Muscle of back (tissue), 11 donors: ENCODE data around the gene GTF2F2. TPM values are rescaled to one million over a fixed set of nuclear protein-coding genes. Genes with fewer than 3 reads are reported as not detected.
A peak's percentile ranks its signal among the peaks of the same experiment; 100 is the strongest.
"Not testable (repeated sequence)": the region's sequence is repeated elsewhere in the genome, so short reads cannot be mapped to it uniquely, and the experiment has no call there.

Source experiments
- DNase-seq, 3 donors: peaks; one replicate each; pipeline versions ENCODE4 v3.0.0 to v3.0.0-alpha.2; 2013
- polyA plus RNA-seq, 10 donors: library from polyadenylated mRNA; unstranded; fragments of 120-200 nt; gene quantifications; one replicate each; pipeline ENCODE4 v1.2.1, GENCODE V29; 2013; ENCODE audit not compliant: insufficient read length in 10 of 10

GTF2F2 gene
- polyA plus RNA-seq, 10 donors: 17.0 to 21.1 (median 19.2) TPM

DNA sequence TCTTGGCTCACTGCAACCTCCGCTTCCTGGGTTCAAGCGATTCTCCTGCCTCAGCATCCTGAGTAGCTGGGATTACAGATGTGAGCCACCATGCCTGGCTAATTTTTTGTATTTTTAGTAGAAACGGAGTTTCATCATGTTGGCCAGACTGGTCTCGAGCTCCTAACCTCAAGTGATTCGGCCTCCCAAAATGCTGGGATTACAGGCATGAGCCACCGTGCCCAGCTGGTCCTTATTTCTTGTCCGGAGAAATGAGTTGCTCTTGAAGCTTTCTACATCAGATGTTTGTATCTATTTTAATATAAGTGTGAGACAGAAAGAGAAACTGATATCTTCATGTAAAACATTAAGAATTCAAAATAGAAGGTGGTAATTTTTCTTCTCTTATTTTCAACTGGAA, 124.4 kb downstream of the GTF2F2 start:
- not testable (repeated sequence) for DNase-seq

DNA sequence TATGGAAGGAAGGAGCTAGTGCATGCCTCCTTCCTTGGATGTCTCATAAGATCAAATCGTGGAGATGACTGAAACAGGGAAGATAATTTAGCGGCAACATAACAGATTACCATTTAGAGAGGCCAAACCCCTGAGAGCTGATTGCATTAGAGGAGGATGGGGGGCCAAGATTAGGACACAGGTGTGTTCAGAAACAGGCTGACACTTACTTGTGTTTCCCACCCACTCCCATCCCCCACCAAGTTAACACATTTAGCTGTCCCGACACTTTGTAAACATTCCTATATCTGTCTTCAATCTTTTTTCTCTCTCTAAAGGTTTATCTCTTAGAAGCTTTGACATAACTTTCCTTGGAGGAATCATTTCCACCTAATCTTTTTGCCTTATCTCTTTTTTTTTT, 129.4 kb downstream of the GTF2F2 start:
- DNase-seq: no peak

DNA sequence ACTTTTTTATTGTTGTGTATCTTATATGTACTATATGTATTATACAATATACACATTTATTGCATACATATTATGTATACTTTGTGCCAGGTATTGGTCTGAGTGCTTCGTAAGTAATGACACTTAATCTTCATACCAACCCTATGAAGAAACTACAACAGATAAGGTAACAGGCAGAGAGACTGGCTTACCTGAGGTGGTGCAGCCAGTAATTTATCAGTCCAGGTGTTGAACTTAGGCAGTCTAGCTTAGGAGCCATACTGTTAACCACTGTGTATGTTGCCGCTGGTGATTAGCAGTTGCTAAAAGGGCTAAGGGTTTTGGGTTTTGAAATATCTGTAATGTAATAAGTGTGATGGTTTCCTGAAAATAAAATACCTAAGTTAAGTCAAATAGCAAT, 134.1 kb downstream of the GTF2F2 start:
- no peak for DNase-seq

DNA sequence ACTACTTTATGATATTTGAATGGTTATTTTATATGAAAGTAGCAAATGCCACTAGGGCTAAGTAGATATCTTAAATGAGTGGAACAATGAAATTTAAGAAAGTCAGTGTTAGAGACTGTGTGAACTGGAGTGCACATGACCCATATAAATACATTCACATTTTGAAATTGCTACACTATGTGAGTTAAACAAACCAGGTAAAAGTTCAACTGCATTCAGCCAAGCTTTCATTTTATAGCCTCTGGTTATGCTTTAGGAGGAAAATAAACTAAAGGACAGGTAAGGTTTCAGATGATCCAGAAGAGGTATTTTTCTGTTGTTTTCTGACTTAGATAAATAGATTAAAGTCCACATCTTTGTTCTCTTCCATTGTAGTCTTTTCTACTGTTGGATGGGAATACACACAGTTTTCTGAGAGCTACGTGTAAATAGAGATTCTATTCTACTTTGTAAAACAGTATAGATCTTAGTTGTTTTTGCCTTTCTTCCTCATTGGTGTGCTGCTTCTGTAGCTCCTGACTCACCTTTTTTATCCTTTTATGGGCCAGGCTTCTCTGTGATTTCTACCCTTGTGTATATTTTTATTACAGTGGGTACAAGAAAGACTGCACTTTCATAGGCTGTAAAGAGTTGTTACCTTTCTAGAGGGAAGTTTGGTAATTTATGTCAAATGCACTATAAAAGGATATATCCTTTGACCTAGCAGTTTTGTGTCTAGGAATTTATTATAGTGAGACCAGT, 135.1 kb downstream of the GTF2F2 start:
- no peak for DNase-seq

DNA sequence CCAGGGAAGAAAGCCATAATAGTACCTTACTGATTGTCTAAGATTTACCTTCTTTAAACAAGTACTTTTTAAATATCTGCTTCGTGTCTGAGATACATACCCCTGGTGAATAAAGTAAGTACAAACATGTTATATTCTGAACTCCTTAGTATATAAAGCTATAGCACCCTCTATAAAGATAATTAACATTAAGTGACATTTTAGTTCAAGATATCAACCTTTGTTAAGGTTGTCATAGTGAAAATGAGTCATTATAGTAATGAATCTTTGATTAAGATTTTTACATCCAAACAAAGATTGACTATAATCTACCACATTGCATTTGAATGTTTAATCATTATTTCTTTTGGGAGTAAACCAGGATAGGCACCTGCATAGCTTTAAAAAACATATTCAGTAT, 135.9 kb downstream of the GTF2F2 start:
- DNase-seq: no peak

DNA sequence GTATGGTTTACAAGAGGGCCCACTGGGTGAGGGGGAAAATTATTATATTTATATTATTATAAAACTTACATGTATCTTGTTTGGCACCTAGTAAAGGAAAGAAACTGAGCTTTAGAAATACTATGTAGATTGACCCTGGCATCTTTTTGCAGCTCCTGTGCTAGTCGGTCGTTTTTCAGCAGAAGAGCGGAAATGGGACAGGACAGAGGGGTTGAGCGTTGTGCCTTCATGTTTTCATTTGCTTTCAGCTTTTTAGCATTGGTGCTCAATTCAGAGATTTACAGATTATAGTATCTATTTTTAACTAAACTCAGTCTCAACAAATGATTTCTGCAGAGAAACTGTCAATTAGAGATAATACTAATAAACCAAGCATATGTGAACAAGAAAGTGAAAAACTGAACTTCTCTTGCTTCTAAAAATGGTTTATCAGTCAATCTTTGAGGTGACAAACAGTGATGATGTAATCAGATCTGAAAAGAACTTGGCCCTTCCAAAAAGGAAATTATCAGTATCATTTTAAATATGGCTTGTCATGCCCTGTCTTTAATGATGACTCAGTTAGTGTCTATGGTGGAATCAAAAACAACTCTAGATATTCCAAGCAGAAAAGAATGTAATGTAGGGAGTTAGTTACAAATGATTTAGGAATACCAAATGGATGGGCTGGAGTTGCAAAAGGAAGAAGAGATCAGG, 137.5 kb downstream of the GTF2F2 start:
- DNase-seq: no peak

DNA sequence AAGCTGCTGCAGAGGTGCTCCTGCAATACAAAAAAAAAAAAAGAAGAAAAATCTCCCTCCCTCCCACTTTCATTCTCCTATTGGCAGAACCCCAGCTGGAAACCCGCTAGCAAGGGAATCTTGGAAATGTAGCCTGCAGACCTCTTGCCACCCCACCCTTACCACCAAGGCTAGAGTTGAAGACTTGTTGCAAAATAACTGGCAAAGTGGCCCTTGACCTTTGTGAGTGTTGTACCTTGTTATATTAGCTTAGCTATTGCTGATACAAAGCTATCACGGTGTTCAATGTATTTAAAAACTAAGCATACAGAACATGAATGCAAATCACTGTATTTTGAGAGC, 138.0 kb downstream of the GTF2F2 start:
- DNase-seq: no peak

DNA sequence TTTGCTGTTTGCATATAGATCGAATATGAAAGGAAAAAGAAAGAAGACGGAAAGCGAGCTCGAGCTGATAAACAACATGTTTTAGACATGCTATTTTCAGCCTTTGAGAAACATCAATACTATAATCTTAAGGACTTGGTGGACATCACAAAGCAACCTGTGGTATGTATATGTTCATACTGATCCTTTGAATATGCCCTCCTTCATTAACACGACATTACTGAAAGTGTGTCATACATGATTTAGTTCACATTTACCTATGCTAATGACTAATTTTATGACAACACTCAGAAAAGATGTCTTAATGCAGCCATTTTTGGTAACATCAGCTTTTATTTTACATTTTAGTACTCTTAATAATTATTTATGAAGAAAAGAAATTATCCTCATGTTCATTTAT, 146.9 kb downstream of the GTF2F2 start:
- DNase-seq: no peak

DNA sequence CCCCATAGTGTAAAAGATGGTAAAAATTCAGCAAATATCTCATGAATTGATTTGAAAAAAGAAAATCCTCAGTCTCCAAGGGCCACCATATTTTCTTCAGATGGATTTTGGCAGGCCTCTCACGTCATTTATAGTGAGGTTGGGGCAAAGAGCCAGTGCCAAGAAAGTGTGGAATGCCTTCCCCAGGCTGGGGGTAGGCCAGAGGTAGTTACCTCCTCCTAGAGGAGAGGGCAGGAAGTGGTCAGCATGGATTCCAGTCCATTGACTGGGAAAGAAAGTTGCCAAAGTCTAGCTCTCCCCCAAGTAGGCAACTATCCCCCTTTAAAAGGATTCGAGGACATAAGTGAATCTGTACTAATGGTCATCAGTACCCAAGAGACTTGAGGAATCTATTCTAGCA, 148.9 kb downstream of the GTF2F2 start:
- DNase-seq: no peak

DNA sequence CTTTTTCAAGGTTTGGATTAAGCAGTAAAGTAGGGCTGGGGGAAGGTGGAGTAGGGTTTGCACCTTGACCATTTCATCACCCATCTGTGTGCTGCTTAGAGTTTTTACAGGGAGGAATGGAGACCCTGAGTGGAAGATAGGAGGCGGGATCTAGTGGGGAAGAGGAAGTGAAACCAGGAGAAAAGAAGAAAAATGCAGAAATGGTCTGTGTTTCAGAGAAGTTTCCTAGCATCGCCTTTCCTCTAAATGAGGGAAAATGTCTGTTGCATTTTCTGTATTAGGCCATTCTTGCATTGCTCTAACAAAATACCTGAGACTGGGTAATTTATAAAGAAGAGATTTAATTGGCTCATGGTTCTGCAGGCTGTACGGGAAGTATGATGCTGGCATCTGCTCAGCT, 156.6 kb downstream of the GTF2F2 start:
- no peak for DNase-seq

DNA sequence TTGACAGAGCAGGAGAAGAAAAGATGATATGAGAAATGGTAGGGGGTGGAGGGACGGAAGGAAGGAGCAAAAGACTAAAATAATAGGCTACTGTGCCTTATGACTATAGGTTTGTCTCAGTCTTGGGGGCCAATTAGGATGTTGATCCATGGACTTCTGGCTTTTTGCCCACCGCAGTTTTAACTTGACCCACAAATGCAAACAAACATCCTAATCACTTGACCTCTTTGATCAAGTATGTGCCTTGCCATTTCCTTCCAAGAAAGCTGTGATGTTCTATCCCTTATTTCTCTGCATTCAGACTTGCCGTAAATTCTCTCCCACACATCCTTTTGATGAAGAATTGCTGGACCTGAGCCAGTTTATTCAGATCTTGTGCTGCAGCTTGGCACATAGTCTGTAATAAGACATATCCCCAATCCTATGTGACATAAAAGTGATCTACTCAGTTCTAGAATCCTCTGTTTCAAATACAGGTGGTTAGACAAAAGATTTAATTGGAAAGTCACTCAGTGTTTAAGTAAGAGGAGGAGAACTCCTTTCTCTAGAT, 157.9 kb downstream of the GTF2F2 start:
- no peak for DNase-seq

DNA sequence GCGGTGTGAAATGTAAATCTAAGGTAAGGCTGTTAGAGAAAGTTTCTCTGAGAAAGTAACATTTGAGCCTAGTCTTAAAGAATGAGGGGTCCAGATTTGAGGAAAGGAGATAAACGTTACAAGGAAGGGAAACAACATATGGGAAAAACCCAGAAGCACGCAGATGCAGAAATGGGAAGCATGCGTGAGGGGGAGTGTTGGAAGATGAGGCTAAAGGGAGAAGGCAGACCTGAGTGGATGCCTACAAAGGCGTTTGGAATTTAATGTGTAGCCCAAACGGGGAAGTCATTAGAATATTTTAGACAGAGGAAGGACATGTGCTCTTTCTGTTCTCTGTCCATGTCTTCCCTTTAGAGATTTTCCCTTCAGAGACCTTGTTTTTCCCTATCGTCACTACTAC, 159.7 kb downstream of the GTF2F2 start:
- no peak for DNase-seq

DNA sequence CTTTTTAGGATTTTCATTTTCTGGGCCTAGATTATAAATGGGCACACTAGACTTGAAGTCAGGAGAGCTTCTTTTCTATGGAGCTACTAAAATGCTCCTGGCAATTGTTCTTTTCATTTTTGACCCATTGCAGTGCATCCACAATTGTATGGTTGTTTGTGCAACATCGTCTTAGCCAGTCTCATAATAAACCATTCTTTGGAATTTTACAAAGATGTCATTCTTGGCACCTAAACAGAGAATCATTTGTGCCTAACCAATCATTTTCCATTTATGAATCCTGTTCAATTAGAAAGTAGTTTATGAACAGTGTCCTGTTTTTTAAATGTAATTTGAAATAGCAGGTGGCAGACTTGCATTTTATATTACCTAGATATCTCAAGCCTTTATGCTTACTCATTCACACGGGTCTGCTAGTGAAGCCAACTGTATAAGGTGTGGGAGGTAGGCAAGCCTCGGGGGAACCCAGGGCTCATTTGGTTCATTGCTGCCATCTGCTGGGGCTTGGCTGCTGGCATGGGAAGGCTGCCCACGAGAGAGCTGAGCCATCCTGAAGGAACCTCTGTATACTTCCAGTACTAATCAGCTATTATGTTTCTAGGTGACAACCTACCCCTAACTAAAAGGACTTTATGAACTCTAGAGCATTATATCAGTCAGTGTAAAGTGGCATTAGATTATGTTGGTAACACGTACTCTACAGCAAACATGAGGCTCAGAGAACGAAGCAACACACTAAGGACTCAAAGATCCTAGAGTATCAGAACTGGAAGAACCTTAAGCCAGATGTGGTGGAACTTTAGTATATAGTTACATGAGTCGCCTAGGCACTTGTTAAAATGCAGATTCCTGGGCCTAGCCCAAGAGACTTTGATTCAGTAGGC, 160.7 kb downstream of the GTF2F2 start:
- peak; percentile 33 to 38 (median 36) for DNase-seq

DNA sequence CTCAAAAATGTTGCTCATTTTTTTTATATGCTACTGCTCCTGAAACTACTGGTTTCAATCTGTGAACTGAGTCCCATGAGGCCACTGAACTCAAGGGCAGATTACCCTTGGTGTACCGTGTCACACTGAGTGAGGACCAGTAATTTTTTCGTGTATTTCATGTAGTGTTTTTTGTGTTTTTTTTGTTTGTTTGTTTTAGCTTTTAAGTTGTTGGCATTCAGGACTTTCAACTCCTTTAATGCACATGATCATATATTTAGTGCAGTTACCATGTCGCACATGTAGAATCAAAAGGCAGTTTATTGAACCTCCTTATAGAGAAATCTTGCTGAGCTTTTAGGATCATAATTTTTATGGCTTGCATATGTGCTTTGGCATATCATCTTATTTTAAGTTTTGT, 162.7 kb downstream of the GTF2F2 start:
- DNase-seq: no peak

DNA sequence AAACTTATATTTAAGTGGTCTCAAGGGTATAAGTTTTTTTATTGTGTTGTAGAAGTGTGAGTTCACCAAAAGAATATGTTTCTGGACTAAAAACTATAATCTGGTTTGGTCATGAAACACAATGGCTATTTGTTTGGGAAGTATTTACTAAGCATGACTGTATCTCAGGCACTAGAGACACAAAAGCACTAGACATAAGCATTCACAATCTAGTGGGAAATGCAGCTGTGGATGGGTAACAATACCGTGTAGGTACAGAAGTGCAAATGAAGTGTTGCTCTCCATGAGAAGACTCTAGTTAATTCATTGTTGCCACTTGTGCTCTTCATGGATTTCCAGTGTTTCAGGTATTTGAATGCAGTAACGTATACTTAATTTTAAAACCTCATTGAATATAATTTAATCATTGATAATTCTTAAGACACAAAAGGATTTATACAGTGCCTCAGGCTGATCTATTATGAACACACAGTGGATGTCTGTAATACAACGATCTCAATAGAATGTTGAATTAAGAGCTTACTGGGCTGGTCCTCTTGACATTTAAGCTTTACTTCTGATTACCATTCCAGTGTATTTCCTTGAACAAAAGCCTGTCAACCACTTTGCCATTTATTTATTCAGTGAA, 169.7 kb downstream of the GTF2F2 start:
- DNase-seq: no peak

DNA sequence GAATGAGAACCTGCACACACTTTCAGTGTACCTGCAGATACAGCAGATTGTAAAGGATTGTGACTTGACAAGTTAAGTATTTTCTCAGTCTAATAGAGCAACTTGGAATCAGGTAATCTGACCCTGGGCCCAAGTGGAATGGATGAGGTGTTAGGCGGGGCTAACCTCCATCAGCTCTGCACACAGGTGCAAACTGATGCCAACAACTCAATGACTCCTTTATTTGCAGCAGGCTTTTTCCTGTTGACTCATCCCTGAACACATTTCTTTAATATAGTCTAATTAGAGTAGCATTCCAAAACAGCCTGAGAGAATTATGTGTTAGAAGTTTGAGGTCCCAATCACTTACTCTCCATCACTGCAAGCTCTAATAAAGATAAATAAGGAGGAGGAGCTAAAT, 171.9 kb downstream of the GTF2F2 start:
- no peak for DNase-seq

DNA sequence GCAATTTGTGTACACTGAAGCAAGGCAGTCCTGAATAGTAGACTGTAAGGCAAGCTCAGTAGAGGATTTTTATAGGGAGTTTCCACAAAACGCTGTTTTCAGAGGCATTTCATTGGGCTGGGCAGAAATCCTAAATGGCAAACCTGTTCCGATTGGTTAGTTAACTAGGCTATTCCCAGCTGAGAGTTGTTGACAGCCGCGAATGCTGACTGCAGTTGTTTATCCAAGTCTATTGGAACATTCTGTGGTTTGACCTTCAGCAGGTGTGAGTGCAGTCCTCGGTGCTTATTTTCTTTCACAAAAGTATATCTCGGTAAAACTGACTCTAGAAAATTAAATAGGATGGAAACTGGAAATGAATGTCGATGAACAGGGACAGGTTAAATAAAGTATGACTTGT, 175.2 kb downstream of the GTF2F2 start:
- peak in 2 of 3 donors; percentile 20 to 43 for DNase-seq

DNA sequence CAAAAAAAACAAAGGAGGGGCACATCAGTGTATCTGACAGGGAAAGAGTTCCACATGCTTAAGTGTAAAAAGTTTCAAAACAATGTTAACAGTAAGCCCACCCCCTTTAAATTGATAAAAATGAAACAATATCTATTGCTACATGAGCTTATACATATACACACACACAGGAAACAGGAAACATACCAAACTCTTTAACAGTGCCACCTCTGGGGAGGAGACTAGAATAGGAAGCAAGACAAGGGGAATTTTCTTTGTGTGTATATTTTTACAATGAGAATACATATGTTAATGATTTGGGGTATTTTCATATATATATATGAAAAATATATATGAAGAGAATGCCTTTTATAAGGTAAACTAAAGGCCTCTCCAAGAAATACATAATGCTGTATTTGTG, 175.9 kb downstream of the GTF2F2 start:
- no peak for DNase-seq

DNA sequence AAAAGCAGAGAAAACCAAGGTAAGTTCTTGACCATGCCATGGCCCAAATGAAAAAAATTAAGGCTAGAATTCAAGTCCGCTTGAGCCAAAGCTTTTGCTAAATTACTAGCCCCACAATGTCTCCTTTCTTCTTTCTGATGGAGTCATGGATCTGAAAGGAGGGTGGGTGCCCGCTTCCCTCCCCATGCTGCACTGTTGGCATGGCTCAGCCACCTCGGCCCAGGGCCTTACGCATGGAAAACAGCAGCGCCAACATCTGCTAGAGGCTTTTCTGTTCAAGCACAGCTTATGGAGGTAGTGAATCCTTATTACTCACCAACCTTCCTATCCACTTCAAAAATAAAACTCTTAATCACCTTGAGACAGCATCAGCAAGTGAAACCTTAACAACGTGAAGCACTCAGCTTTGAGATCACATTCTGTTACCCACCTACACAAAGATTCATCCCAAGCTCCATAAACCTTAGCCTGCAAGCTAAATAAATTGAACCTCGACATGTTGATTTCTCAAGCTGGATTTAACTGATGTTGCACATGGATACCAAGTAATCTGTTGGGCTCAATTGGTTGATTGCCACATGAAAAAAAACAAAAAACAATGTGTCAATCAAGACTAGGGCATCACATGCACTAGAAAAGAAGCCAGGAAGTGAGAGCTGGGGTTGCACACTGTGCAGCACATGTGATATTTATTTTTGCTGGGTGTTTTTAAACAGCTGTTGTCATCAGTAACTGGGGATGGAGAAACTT, 177.3 kb downstream of the GTF2F2 start:
- DNase-seq: no peak

DNA sequence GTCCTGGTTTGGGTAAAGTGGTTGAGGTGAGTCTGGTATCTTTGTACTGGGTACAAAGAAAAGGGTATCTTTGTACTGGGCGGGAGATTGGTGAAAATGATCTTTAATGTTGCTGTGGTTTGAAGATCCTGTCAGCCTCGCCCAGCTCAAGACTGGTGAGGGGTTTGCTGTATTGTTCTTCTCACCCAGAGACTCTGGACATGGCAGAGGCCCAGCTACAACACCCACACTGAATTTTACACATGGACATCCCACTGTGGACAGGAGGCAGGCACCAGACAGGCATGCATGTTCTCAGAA, 177.8 kb downstream of the GTF2F2 start:
- no peak for DNase-seq

DNA sequence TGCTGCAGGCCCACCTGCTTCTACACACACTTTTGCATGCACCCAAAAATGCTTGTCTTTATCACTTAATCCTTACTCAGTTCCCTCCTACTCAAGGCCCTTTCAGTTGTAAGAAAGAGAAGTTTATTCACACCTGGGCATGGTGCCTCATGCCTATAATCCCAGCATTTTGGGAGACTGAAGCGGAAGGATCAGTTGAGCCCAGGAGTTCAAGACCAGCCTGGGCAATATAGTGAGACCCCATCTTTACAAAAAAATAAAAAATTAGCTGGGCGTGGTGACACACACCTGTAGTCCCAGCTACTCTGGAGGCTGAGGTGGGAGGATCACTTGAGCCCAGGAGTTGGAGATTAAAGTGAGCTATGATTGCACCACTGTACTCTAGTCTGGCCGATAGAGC, 178.2 kb downstream of the GTF2F2 start:
- not testable (repeated sequence) for DNase-seq
